GM21825 (cell line): ENCODE data around the gene ATP11A.
A peak's percentile ranks its signal among the peaks of the same experiment; 100 is the strongest.
"Not testable (repeated sequence)": the region's sequence is repeated elsewhere in the genome, so short reads cannot be mapped to it uniquely, and the experiment has no call there.

Experiments used
- ATAC-seq: cut with Tn5 transposase; IDR thresholded peaks from one replicate; pipeline ENCODE4 v1.9.1; 2021; ENCODE audit warnings: mild to moderate bottlenecking, moderate library complexity; ENCODE audit not compliant: unreplicated experiment

ATP11A gene

GRCh38 chr13:112708560-112709240 lies 18.9 kb downstream of the ATP11A start:
- no peak for ATAC-seq

DNA sequence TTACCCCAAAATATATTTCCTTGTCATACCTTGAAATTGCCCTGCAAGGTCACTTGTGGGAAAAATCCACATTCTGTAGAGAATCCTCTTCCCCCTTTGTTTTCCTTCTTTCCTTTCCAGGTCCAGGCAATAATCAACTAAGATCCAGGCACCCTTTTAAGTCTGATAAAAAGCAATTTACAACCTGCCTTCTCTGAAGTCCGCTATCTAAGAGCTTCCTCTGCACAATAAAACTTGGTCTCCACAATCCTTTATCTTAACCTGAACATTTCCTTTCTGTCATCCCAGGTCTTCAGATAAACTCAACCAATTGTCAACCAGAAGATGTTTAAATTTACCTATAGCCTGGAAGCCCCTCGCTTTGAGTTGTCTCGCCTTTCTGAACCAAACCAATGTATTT lies 19.5 kb downstream of the ATP11A start:
- not testable (repeated sequence) for ATAC-seq

- no peak for ATAC-seq
Measured at GRCh38 chr13:112709825-112710783, 20.3 kb downstream of the ATP11A start.

GRCh38 chr13:112710855-112711527 lies 21.2 kb downstream of the ATP11A start:
- no peak for ATAC-seq

- peak; percentile 63 for ATAC-seq
Measured at GRCh38 chr13:112711528-112712265, 21.9 kb downstream of the ATP11A start.

- no peak for ATAC-seq
Measured at GRCh38 chr13:112712451-112713207, 22.8 kb downstream of the ATP11A start.

DNA sequence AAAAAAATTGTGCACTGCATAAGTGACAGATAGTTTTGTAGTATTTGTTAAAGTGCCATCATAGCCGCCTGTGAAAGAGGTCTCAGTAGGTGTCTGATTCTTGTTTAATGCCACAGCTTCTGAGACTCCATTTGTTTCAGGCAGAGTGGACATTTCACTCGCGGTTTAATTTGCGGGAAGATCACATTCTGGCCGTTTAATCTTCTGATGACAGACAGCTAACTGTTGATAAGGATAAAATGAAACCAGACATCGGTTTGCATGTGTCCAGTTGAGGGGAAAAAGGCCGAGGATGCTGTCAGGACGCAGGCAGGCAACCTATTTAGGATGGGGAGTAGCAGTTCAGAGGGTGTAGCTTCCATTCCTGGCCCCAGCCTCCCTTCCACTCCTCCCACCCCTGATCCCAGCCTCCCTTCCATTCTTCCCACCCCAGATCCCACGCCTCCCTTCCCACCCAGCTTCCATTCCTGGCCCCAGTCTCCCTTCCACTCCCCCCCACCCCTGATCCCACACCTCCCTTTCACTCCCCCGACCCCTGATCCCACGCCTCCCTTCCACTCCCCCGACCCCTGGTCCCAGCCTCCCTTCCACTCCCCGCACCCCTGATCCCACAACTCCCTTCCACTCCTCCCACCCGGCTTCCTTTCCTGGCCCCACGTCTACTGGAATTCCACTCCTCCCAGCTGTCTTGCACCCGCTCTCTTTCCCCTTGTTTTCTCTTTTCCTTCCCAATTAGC lies 23.8 kb downstream of the ATP11A start:
- ATAC-seq, result no peak

GRCh38 chr13:112714376-112715174 lies 24.7 kb downstream of the ATP11A start:
- no peak for ATAC-seq

- no peak for ATAC-seq
Measured at GRCh38 chr13:112715210-112715609, 25.4 kb downstream of the ATP11A start.

DNA sequence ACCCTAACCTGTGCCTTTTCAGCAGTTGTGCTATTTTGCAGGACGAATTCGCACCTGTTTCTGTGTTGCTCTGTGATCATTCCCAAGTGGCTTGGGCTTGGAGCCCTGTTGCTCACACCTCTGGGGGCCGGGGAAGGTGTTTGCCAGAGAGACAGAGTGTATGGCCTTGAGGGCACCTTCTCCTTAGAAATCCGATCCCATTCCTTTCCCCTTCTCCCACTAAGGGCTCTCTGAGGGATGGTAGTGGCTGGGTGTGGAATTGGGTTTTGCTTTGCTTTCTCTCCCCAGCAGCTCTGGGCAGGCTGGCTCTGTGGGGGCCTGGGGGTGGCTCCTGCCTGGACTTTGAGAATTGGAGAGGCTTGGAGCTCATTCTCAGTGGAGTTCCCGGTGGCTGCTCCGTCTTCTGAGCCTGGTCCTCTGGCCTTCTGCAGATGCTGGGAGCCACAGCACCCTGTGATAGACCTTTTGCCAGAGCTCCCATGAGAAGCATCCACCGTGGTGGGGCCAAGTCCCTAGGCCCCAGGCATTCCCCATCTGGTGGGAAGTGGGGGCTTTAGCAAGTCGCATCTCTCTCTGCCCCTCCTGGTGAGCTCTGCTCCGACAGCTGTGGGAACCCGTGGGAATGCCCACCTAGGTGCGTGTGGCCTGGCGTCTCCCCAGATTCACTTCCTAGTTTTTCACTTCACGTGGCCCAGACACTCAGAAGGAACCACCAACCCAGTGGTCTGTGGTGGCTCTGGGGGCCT lies 26.1 kb downstream of the ATP11A start:
- ATAC-seq, result no peak

DNA sequence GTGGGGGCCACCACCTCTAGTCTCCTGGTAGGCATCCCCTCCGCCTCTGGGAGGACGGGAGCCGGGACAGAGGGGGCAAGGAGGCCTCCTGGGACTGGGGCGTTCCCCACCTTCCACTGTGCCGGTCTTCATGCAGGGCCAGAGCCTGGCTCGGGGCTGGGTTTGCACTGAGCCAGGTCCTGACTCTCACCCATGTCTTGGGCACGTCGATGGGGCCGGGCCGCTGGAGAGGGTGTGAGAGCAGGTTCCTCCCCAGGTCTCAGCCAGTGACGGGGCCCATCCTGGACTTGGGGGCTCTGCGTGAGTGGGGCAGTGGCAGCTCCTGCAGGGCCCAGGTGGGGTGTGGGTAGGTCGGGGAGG lies 26.6 kb downstream of the ATP11A start:
- no peak for ATAC-seq

DNA sequence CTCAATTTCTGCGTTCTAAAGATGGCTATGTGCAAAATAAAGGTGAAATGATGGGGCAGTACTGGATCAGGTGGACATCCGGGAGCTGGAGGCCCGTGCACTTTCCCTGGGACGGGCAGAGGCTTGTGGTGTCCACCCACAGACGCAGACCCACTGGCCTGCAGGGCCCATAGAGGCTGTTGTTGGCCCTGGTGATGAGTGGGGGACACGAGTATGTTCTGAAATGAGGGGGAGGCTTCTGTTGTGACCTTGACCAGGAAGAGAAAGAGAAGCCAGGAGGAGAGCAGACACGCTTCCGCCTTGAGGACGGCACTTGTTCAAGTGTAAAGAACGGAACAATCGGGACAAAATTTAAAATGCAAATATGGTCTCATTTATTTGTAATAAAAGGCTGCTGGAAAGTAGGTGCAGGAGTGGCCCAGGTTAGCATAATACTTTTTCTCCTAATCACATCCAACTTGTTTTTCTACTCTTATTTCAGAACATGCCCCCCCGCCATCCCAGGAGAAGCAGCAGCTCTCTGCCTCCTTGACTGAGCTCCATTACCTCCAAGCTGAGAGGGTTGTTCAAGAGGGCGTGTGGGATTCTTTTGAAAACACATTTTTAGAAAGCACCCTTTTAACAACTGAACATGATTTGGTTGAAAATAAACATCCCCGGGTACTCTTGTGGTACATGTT lies 27.1 kb downstream of the ATP11A start:
- no peak for ATAC-seq

DNA sequence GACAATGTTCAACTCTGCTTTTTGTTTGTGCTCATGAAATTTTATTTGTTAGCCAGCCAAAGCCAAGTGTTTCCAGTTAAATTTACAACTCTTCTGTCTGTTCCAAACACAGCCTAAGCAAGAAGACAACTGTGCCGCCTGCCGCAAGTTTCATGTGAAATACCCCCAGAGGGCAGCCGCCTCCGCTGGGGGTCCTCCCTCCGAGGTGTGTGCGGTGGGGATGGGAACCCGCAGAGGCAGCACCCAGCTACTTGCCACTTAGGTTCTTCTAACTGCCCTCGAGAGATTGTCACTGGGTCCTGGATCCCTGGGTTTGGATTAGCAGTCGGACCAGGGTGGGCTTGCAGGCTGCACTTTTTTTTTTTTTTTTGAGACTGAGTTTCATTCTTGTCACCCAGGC lies 28.5 kb downstream of the ATP11A start:
- no peak for ATAC-seq

DNA sequence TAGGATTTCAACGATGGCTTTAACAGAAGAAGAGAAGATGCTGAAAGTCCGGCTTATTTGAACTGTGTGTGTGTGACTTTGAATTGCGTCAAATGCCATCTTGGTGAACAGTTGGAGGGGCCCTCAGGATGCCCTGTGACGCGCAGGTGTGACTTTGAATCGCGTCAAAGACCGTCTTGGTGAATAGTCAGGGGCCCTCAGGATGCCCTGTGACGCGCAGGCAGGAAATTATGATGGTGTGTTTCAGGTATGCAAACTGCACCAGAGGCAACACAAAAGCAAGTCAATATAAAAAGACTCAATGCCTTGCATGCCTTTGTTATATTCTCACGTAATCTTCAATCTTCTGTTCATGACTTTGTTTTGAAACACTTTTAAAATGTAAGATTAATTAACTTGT lies 29.2 kb downstream of the ATP11A start:
- no peak for ATAC-seq

- no peak for ATAC-seq
Measured at GRCh38 chr13:112719556-112719955, 29.7 kb downstream of the ATP11A start.

DNA sequence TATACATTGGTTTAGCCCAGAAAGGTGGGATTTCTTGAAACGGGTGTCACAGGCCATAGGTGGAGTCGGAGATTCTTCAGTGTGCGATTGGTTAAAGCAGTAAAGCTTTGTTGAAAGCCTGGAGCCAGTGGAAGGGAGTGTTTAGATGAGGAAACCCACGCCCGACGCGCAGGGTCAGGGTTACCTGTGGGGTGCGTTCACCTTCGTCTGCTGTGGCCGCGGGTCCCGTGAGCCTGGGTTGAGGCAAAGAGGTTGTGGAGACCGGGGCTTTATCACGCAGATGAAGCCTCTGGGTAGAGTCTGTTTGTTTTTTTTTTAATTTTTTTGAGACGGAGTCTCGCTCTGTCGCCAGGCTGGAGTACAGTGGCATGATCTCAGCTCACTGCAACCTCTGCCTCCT lies 30.4 kb downstream of the ATP11A start:
- ATAC-seq, result no peak

- ATAC-seq, result no peak
Measured at GRCh38 chr13:112720814-112721197, 31.0 kb downstream of the ATP11A start.
